PC-9 (cell line): ENCODE results near the gene COL4A3. TPM values are rescaled to one million over a fixed set of nuclear protein-coding genes. Genes with fewer than 3 reads are reported as not detected.

Experiments
- BruUV-seq: library from RNA; stranded (reverse); fragments of 400-500 nt; replicated peaks from 2 replicates; lab custom pipeline; 2021; lab: Mats Ljungman, UMichigan
- CTCF ChIA-PET: fragments of 300-600 bp; sonication (Branson Sonifier 250); formaldehyde crosslinking; loops from one replicate; lab custom pipeline; 2022; ENCODE audit warnings: antibody characterized with exemption; lab: Charles Lee
- POLR2A ChIA-PET: fragments of 300-600 bp; sonication (Branson Sonifier 250); formaldehyde crosslinking; loops from one replicate; lab custom pipeline; 2022; ENCODE audit warnings: antibody characterized with exemption; ENCODE audit not compliant: unreplicated experiment; lab: Charles Lee
- DNase-seq, 2 experiments: peaks; one replicate each; pipeline versions ENCODE4 v3.0.0 to v3.0.0-alpha.2; 2015 to 2022; ENCODE audit warnings: mixed read lengths in 1 of 2
- H2AFZ ChIP-seq: fragments of 200-600 bp; sonication (generic); 2 replicates; pipeline ENCODE4 v1.8.1; 2017; ENCODE audit warnings: antibody characterized with exemption
- H3F3A ChIP-seq: fragments of 200-600 bp; sonication (generic); 2 replicates; pipeline ENCODE4 v1.8.1; 2017; ENCODE audit warnings: antibody characterized with exemption, mild to moderate bottlenecking, low read depth; ENCODE audit not compliant: insufficient read depth
- H3K27ac ChIP-seq: fragments of 200-600 bp; sonication (generic); 2 replicates; pipeline ENCODE4 v1.6.1; 2016; ENCODE audit warnings: mixed run types
- H3K27me3 ChIP-seq: fragments of 200-600 bp; sonication (generic); 2 replicates; pipeline ENCODE4 v1.6.1; 2016; ENCODE audit warnings: low read depth, mixed run types; ENCODE audit not compliant: insufficient read depth
- H3K36me3 ChIP-seq: fragments of 200-600 bp; sonication (generic); 2 replicates; pipeline ENCODE4 v1.6.1; 2016; ENCODE audit warnings: low read depth, mixed run types
- H3K4me1 ChIP-seq: fragments of 200-600 bp; sonication (generic); replicated peaks from 2 replicates; pipeline ENCODE4 v1.6.1; 2016; ENCODE audit warnings: mixed run types; ENCODE audit not compliant: insufficient read depth
- H3K4me2 ChIP-seq: fragments of 200-600 bp; sonication (generic); 2 replicates; pipeline ENCODE4 v1.6.1; 2017; ENCODE audit warnings: mixed run types
- H3K4me3 ChIP-seq: fragments of 200-600 bp; sonication (generic); 2 replicates; pipeline ENCODE4 v1.6.1; 2016; ENCODE audit warnings: mixed run types
- H3K79me2 ChIP-seq: fragments of 200-600 bp; sonication (generic); 2 replicates; pipeline ENCODE4 v1.6.1; 2017; ENCODE audit warnings: low read depth, mixed run types
- H3K9me2 ChIP-seq: fragments of 200-600 bp; sonication (generic); 2 replicates; pipeline ENCODE4 v1.8.1; 2017; ENCODE audit warnings: mild to moderate bottlenecking; ENCODE audit not compliant: insufficient read depth
- H3K9me3 ChIP-seq: fragments of 200-600 bp; sonication (generic); 2 replicates; pipeline ENCODE4 v1.8.1; 2016; ENCODE audit warnings: low read depth; ENCODE audit not compliant: insufficient read depth
- H4K20me1 ChIP-seq: fragments of 200-600 bp; sonication (generic); 2 replicates; pipeline ENCODE4 v1.8.1; 2017; ENCODE audit not compliant: insufficient read depth
- EZH2 ChIP-seq: fragments of 200-600 bp; sonication (generic); IDR thresholded peaks from 2 replicates; pipeline ENCODE4 v1.8.0; 2017; ENCODE audit warnings: antibody characterized with exemption, low read depth
- intact Hi-C: fragments of 100-400 bp; cut with micrococcal nuclease; formaldehyde crosslinking; loops from one replicate; pipeline ENCODE4 v1.10.0; 2022; ENCODE audit not compliant: unreplicated experiment
- total RNA-seq: library from RNA; stranded (reverse); gene quantifications from 2 replicates; pipeline ENCODE4 v1.2.3, GENCODE V29; 2021
- TF ChIP-seq, protein P1 (sequence below): fragments of 200-600 bp; sonication (generic); conservative IDR thresholded peaks from 2 replicates; pipeline ENCODE4 v1.6.1; 2017; ENCODE audit warnings: mixed run types, antibody characterized with exemption, mild to moderate bottlenecking, moderate library complexity

COL4A3 gene
- total RNA-seq, 1 experiment from 2014 or later = 2.2 TPM

GRCh38 chr2:227293531-227293930 lies 129.1 kb downstream of the COL4A3 start:
- CTCF ChIA-PET = interaction anchor here (0.5 kb wide), 1 partner anchor 165 kb away, joined by 9 read pairs; no protein-coding TSS in a partner anchor
- no peak overlapping the region for H3K27ac ChIP-seq

DNA sequence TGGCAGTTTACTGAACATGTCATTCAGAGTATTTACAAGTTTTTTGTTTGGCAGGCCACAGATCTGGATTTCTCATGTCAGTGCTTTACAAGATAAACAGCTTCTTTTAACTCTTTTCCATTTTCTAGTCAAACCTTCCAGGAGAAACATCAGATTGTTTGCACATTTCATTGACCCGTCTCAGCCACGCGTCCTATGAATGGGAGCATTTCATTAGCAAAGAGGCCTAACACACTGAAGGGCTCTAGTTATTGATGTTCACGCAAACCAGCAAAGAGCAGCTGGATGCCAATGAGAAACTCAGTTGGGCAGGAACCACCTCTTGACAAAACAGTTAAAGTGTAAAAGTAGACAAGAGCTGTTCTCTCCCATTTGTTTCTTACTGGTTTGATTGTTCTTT lies 131.4 kb downstream of the COL4A3 start:
- Histone ChIP-seq H3K27me3 (no peaks in the 10 kb centered on the region), H3K9me2 (no peaks in the 10 kb centered on the region), H4K20me1 (no peaks in the 10 kb centered on the region), H3K9me3 (no peaks in the 10 kb centered on the region), H3K79me2 (no peaks in the 10 kb centered on the region), H2AFZ (no peak overlapping the region), H3F3A (no peaks in the 10 kb centered on the region), H3K27ac (no peak overlapping the region), H3K36me3 (no peaks in the 10 kb centered on the region), H3K4me2 (no peak overlapping the region), H3K4me3 (no peak overlapping the region), H3K4me1 (no peaks in the 10 kb centered on the region)
- TF ChIP-seq, protein P1, sequence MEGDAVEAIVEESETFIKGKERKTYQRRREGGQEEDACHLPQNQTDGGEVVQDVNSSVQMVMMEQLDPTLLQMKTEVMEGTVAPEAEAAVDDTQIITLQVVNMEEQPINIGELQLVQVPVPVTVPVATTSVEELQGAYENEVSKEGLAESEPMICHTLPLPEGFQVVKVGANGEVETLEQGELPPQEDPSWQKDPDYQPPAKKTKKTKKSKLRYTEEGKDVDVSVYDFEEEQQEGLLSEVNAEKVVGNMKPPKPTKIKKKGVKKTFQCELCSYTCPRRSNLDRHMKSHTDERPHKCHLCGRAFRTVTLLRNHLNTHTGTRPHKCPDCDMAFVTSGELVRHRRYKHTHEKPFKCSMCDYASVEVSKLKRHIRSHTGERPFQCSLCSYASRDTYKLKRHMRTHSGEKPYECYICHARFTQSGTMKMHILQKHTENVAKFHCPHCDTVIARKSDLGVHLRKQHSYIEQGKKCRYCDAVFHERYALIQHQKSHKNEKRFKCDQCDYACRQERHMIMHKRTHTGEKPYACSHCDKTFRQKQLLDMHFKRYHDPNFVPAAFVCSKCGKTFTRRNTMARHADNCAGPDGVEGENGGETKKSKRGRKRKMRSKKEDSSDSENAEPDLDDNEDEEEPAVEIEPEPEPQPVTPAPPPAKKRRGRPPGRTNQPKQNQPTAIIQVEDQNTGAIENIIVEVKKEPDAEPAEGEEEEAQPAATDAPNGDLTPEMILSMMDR = no peak
- no peak for TF ChIP-seq EZH2
- no TSS peak for BruUV-seq
- ChIA-PET CTCF (no interaction called here), POLR2A (no interaction called here)
- intact Hi-C loops = no loop called here
- DNase-seq = no peak

More at GRCh38 chr2:227293531-227293930, 129.1 kb downstream of the COL4A3 start:
- no peak overlapping the region for H3K4me3 ChIP-seq
- no peaks in the 10 kb centered on the region for H3K4me1 ChIP-seq
- H3F3A ChIP-seq = no peaks in the 10 kb centered on the region
- no peak for TF ChIP-seq EZH2
- TF ChIP-seq, protein P1 = no peak
- POLR2A ChIA-PET = no interaction called here
- intact Hi-C loops = no loop called here
- BruUV-seq = no TSS peak
- no peak overlapping the region for H2AFZ ChIP-seq
- no peak overlapping the region for H3K4me2 ChIP-seq
- H3K9me3 ChIP-seq = no peaks in the 10 kb centered on the region
- no peaks in the 10 kb centered on the region for H3K9me2 ChIP-seq
- no peaks in the 10 kb centered on the region for H4K20me1 ChIP-seq
- H3K79me2 ChIP-seq = no peaks in the 10 kb centered on the region
- no peaks in the 10 kb centered on the region for H3K27me3 ChIP-seq
- no peaks in the 10 kb centered on the region for H3K36me3 ChIP-seq
- no peak for DNase-seq

GRCh38 chr2:227296671-227297405 lies 132.4 kb downstream of the COL4A3 start:
- no peaks in the 10 kb centered on the region for H3F3A ChIP-seq
- H3K4me2 ChIP-seq = no peak overlapping the region
- no TSS peak for BruUV-seq
- H3K27me3 ChIP-seq = no peaks in the 10 kb centered on the region
- no peaks in the 10 kb centered on the region for H3K4me1 ChIP-seq
- no peaks in the 10 kb centered on the region for H3K36me3 ChIP-seq
- no peak overlapping the region for H3K4me3 ChIP-seq
- no peaks in the 10 kb centered on the region for H3K9me3 ChIP-seq
- H2AFZ ChIP-seq = no peak overlapping the region
- no peak for TF ChIP-seq EZH2
- TF ChIP-seq, protein P1 = no peak
- no peak overlapping the region for H3K27ac ChIP-seq
- no peaks in the 10 kb centered on the region for H3K9me2 ChIP-seq
- no peak for DNase-seq
- intact Hi-C loops = no loop called here
- no peaks in the 10 kb centered on the region for H3K79me2 ChIP-seq
- ChIA-PET CTCF (no interaction called here), POLR2A (no interaction called here)
- no peaks in the 10 kb centered on the region for H4K20me1 ChIP-seq
